ENCODE data around the gene SLC35A4.

- TF ChIP-seq CTCF (conservative IDR thresholded peaks at IDR 0.05), result no peak
- no peak for TF ChIP-seq EZH2 (IDR thresholded peaks at IDR 0.05; ENCODE audit: low read depth)
These were observed 26.2 kb downstream of the SLC35A4 start for GRCh38 chr5:140590861-140591260.

All from PC-9 (cell line).